Measurements from ENCODE around the gene FLAD1.

DNA sequence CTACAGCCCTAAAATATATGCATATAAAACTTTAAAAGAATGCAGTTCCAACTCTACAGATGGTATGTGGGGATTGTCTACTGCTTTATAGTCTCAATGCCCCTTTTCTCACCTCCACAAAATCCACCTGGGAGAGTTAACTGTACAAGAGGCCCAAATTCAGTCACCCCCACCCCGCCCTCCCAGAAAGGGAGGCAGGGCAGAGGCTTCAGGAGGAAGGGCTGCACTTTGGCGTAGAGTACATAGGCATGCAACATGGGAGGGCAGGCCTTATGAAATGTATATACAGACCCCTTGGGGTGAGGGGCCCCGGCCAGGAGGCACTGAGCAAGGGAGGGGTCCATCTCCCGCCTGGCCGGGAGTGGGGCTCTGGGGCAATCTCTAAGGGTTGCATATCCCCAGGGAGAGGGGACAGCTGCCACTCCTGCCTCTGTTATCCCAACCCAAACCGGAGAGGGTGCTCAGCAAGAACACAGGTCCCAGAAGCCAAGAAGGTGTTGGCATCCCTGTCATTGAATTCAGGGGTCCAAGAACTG lies 20.3 kb upstream of the FLAD1 start:
- TF ChIP-seq CTCF (IDR thresholded peaks at IDR 0.05): no peak
- TF ChIP-seq EP300 (IDR thresholded peaks at IDR 0.05): no peak
- no peak for TF ChIP-seq POLR2AphosphoS5 (IDR thresholded peaks at IDR 0.05)
- no peak for TF ChIP-seq POLR2A (IDR thresholded peaks at IDR 0.05)
